Uterus (tissue), 4 donors: ENCODE results near the gene RNF225. TPM values are rescaled to one million over a fixed set of nuclear protein-coding genes. Genes with fewer than 3 reads are reported as not detected.

Source experiments
- DNase-seq, 2 donors: peaks; one replicate each; pipeline ENCODE4 v3.0.0-alpha.2; 2019 to 2020
- H3K27ac ChIP-seq, 2 donors: fragments of 200-600 bp; sonication (generic); 1 replicate in 1 of 2; 2 replicates in 1 of 2; pipeline ENCODE4 v1.5.1; 2016 to 2018
- H3K27me3 ChIP-seq, 2 donors: fragments of 200-600 bp; sonication (generic); one replicate each; pipeline ENCODE4 v1.5.1; 2018 to 2019; ENCODE audit warnings: control low read depth in 1 of 2
- H3K36me3 ChIP-seq, 2 donors: fragments of 200-600 bp; sonication (generic); one replicate each; pipeline ENCODE4 v1.5.1; 2019; ENCODE audit warnings: control low read depth in 1 of 2
- H3K4me1 ChIP-seq, 2 donors: fragments of 200-600 bp; sonication (generic); one replicate each; pipeline ENCODE4 v1.5.1; 2018 to 2019; ENCODE audit warnings: control low read depth in 1 of 2
- H3K4me3 ChIP-seq, 2 donors: fragments of 200-600 bp; sonication (generic); 1 replicate in 1 of 2; 2 replicates in 1 of 2; pipeline ENCODE4 v1.5.1; 2018 to 2019; ENCODE audit warnings: mild to moderate bottlenecking in 1 of 2
- H3K9me3 ChIP-seq, 2 donors: fragments of 200-600 bp; sonication (generic); one replicate each; pipeline ENCODE4 v1.5.1; 2019; ENCODE audit warnings: control low read depth in 1 of 2
- CTCF ChIP-seq, 4 experiments: fragments of 200-600 bp in 2 of 4; fragments of 450-650 bp in 2 of 4; sonication (generic) in 2 of 4; IDR thresholded peaks; one replicate each; pipeline ENCODE4 v1.5.1; 2016 to 2019; ENCODE audit warnings: antibody characterized with exemption in 4 of 4, mild to moderate bottlenecking in 2 of 4, moderate library complexity in 1 of 4
- POLR2A ChIP-seq, 2 donors: fragments of 450-650 bp; IDR thresholded peaks; one replicate each; pipeline ENCODE4 v1.6.1; 2016; ENCODE audit warnings: antibody characterized with exemption in 2 of 2, mild to moderate bottlenecking in 1 of 2, moderate library complexity in 1 of 2
- intact Hi-C: fragments of 100-400 bp; cut with DNase I; formaldehyde crosslinking; loops from one replicate; pipeline ENCODE4 v1.15.1; 2023; ENCODE audit warnings: low total_unique reads
- total RNA-seq, 4 donors: library from RNA; depleted of rRNA in 3 of 4; stranded (reverse); fragments of >200 nt in 3 of 4; gene quantifications; one replicate each; pipeline versions ENCODE4 v1.1.0 to v1.2.4, GENCODE V29; 2014 to 2023
- donor health status: DM: yes; HTN: yes; CAD: no.

The RNF225 gene
- total RNA-seq, 4 donors from 2014 or later, result not detected

DNA sequence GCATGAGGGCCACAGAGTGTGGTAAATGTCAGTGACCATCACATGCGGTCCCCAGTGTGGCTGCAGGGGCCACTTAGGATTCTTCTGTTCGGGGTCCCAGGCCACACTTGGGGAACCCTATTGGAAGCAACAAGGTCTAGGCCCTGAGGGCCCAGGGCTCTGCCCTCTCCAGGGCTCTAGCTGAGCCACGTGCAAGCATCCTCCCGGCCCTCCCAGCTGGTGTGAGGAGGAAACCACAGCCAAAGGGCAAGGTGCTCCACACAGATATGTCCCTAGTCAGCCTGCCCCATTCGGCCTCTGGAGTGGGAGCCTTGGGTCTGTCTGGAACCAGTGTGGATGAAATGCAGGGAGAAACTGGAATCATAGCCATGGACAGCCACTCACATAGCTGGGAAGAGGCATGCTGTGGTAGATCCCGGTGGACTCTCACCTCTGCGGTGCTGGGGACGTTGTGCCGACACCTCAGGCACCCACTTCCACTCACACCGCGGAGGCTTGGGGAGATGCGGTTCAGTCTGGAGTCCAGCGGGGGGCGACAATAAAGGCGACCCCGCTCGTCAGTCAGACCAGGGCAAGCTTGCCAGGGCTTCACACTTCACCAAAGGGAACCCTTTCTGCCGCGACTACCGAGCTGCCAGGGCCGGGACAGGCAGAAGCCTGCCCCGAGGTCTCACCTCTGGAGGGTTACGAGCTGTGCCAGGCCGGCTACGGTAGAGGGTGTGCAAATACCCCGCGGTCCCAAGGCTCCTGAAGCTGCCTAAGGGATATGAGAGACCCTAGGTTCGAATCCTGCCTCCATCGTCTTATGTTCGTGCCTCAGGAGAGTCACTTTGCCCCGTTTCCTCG is 28.6 kb upstream of the RNF225 start:
- no peak overlapping the region for H3K27ac ChIP-seq
- no peaks in the 10 kb centered on the region for H3K27me3 ChIP-seq
- H3K9me3 ChIP-seq, result no peaks in the 10 kb centered on the region
- no peak for DNase-seq
- TF ChIP-seq POLR2A (IDR thresholded peaks at IDR 0.05), result no peak
- no peak for TF ChIP-seq CTCF (IDR thresholded peaks at IDR 0.05)
- no peaks in the 10 kb centered on the region for H3K36me3 ChIP-seq
- no peaks in the 10 kb centered on the region for H3K4me1 ChIP-seq
- intact Hi-C loops, result no loop called here
- no peak overlapping the region for H3K4me3 ChIP-seq

DNA sequence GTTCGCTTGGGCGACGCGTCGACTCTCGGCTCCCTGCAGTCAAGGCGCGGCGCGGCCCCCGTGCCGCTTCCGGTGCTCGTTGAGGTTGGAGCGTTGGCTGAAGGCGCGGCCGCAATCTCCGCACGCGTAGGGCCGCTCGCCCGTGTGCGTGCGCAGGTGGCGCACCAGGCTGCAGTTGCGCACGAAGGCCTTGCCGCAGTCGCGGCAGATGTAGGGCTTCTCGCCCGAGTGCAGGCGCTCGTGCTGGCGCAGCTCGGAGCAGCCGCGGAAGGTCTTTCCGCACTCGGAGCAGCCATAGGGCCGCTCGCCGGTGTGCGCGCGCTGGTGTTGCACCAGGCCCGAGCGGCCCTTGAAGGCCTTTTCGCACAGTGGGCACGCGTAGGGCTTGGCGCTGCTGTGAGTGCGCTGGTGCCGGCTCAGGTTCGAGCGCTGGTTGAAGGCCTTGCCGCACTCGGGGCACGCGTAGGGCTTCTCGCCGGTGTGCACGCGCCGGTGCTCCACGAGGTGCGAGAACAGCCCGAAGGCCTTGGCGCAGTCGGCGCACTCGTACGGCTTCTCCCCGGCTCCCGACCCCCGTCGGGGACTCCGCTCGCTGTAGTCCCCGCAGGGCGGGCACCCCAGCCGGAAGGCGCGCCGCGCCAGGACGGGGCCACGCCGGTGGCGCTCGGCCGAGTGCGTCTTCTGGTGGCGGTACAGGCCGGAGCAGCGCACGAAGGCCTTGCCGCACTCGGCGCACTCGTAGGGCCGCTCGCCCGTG is 27.6 kb upstream of the RNF225 start:
- no peaks in the 10 kb centered on the region for H3K27me3 ChIP-seq
- intact Hi-C loops, result no loop called here
- no peak for DNase-seq
- H3K27ac ChIP-seq, result no peak overlapping the region
- no peak overlapping the region for H3K4me3 ChIP-seq
- no peaks in the 10 kb centered on the region for H3K9me3 ChIP-seq
- no peaks in the 10 kb centered on the region for H3K4me1 ChIP-seq
- H3K36me3 ChIP-seq, result no peaks in the 10 kb centered on the region
- TF ChIP-seq CTCF (IDR thresholded peaks at IDR 0.05) (no peak), POLR2A (IDR thresholded peaks at IDR 0.05) (no peak)

DNA sequence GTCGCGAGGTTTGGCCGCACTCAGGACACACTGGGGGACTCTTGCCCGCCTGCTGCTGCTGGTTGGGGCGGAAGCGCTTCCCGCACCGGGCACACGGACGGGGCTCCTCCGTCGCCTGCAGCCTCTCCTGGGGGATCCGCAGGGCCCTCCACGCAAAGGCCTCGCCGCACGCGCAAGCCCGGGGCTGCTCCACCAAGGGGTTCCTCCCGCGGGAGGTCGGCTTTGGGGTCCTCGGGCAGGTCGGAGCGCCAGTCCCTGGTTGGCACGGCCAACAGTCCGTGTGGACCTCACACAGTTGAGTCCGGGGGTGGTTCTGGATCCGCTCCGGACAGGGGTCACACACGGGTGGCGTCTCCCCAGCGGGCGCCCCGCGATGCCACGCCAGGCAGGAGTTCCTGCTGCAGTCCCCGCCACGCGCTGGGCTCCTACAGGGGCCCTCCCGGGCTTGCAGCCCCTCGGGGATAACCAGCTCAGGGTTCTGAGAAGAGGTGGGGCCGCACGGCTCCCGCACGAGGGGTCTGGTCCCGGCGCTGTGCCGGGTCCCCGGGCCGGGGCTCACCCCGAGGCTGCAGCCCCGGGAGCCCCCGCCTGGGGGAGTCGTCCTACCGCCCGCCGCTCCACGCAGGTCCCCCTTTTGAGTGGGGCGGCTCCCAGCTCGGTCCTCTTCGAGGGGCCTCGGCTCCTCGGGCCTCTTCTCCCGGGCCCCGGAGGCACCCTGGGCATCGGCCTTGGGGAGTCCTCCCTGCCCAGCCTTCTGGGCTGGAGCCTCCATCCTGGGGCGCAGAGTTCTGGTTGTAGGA is 26.7 kb upstream of the RNF225 start:
- Histone ChIP-seq H3K27ac (no peak overlapping the region), H3K4me1 (no peaks in the 10 kb centered on the region), H3K4me3 (no peak overlapping the region), H3K9me3 (no peaks in the 10 kb centered on the region), H3K27me3 (no peaks in the 10 kb centered on the region), H3K36me3 (no peaks in the 10 kb centered on the region)
- TF ChIP-seq CTCF (IDR thresholded peaks at IDR 0.05), result no peak
- no peak for TF ChIP-seq POLR2A (IDR thresholded peaks at IDR 0.05)
- no peak for DNase-seq
- intact Hi-C loops, result no loop called here

- TF ChIP-seq CTCF (IDR thresholded peaks at IDR 0.05) (no peak), POLR2A (IDR thresholded peaks at IDR 0.05) (no peak)
- Histone ChIP-seq H3K9me3 (no peaks in the 10 kb centered on the region), H3K4me1 (no peaks in the 10 kb centered on the region), H3K27me3 (no peaks in the 10 kb centered on the region), H3K4me3 (no peak overlapping the region), H3K36me3 (no peaks in the 10 kb centered on the region), H3K27ac (no peak overlapping the region)
- DNase-seq, result no peak
- intact Hi-C loops, result no loop called here
Measured at GRCh38 chr19:58372311-58373133, 22.9 kb upstream of the RNF225 start.
